ENCODE measurements around the gene HLA-B.

- TF ChIP-seq ZNF350 (tag by site-specific recombination; IDR thresholded peaks at IDR 0.05) (no peak), ZNF24 (tag by site-specific recombination; IDR thresholded peaks at IDR 0.05) (no peak), ZNF518A (tag by site-specific recombination; conservative IDR thresholded peaks at IDR 0.05; ENCODE audit: low read depth) (no peak), CTCF (tag by site-specific recombination; IDR thresholded peaks at IDR 0.05) (no peak), INSM2 (tag by site-specific recombination; IDR thresholded peaks at IDR 0.05) (no peak), ZBTB1 (tag by site-specific recombination; IDR thresholded peaks at IDR 0.05) (no peak), ZNF341 (tag by site-specific recombination; IDR thresholded peaks at IDR 0.05; ENCODE audit: low read depth) (no peak)
Observed at GRCh38 chr6:31345026-31345730, 11.8 kb downstream of the HLA-B start.

Data from HEK293 (cell line).